Stimulated activated CD8-positive, alpha-beta memory T cell treated with anti-CD3 and anti-CD28 coated beads, Interleukin-15, amount 100 ng/mL, for 4 hours (primary cell): Measurements from ENCODE around the gene POP7.
"Not testable (repeated sequence)": the region's sequence is repeated elsewhere in the genome, so short reads cannot be mapped to it uniquely, and the experiment has no call there.

Experiments
- DNase-seq, 2 donors: peaks; one replicate each; pipeline ENCODE4 v3.0.0-alpha.2; 2020; ENCODE audit warnings: low read depth in 2 of 2

Gene POP7

DNA sequence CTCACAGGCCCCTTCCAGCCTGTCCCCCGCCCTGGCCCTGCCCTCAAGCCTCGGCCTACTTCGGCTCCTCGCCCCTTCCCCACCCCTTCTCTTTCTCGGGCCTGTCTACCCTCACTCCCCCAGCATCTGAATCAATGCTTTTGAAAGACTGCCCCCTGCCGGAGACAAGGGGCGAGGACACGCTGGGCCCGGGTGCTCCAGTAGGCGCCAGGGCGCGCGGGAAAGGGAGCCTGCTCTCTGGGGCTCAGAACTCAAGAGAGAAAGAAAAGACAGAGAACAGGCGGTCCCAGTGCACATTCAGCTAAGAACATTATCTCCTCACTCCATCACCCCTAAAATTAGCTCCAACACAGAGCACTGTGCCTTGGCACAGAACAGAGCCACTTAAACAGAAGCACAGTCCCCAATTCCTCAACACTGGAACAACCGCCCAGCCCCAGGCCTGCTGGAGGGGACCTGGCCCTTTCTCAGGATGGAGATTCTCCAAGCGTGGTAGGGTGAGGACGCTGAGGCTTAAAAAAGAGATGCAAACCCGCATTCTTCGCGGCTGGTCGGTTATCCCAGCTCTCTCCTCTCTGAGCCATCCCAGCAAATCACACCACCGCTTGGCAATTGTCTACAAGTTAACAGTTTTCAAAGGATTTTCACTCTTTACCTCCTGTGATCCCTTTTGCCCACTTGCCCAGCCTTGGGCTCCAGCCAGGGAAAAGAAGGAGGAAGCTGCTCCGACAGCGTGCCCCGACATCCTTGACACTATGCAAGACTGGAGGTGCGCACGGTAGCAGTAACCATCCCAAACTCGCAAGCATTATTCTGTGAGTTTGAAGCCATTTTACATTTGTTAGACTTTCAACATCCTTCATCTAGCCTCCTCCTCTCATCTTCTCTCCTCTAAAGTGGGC lies 14.0 kb upstream of the POP7 start:
- DNase-seq, result peak; percentile 47 to 59

DNA sequence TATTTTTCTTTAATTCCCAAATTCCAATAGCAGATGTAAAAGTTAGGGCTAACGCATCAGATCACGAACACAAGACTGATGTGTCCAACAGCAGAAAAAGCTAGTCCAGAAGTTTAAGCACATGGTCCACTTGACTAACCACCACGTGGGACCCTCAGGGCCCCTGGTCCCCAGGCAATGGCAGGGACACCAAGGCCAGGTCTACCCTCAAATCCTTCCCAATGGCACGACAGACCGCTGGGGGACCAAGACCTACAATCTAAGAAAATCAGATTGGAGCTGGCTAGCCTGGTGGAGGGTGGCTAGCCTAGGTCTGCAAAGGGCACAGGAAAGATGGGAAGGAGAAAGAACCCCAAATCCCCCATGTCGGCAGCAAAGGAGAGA lies 13.4 kb upstream of the POP7 start:
- no peak for DNase-seq

GRCh38 chr7:100693312-100694097 lies 12.4 kb upstream of the POP7 start:
- DNase-seq, result no peak

GRCh38 chr7:100694098-100694745 lies 11.7 kb upstream of the POP7 start, which contains the start of gene GIGYF1:
Gene GIGYF1 (minus strand): TSS chr7:100694250. CDS start chr7:100688238, 6,012 bp downstream.
- DNase-seq, result peak in 1 of 2 donors; percentile 46

DNA sequence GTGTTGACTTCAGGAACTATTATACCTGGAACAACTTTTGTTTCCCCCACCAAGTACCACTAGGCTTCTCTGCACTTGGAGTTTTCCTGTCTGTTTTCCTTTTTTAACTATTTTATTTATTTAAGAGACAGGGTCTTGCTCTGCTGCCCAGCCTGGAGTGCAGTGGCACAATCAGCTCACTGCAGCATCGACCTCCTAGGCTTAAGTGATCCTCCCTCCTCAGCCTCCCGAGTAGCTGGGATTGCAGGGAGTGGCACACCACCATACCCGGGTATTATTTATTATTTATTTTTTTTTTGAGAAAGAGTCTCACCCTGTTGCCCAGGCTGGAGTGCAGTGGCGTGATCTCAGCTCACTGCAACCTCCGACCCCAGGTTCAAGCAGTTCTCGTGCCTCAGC lies 9.8 kb upstream of the POP7 start:
- no peak for DNase-seq

DNA sequence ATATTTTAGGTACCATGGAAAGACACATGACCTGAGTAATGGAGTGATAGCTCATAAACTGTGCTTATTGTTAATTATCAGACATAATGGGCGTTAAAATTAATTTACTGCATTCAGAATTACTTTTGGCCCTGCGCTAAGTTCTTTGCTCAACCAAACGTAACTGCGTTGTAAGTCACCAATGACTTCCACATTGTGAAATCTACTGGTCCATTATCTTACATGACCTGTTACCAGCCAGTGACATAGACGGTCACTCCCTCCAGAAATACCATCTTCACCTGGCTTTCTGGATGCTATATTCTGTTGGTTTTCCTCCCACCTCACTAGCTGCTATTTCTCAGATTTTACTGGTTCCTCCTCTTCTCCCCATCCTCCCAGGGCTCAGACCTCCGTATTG lies 6.9 kb upstream of the POP7 start:
- DNase-seq, result no peak

- DNase-seq, result not testable (repeated sequence)
Measured at GRCh38 chr7:100701089-100701488, 4.8 kb upstream of the POP7 start.

- peak; percentile 54 to 57 for DNase-seq
Measured at GRCh38 chr7:100705320-100705752, 585 bp upstream of the POP7 start.

DNA sequence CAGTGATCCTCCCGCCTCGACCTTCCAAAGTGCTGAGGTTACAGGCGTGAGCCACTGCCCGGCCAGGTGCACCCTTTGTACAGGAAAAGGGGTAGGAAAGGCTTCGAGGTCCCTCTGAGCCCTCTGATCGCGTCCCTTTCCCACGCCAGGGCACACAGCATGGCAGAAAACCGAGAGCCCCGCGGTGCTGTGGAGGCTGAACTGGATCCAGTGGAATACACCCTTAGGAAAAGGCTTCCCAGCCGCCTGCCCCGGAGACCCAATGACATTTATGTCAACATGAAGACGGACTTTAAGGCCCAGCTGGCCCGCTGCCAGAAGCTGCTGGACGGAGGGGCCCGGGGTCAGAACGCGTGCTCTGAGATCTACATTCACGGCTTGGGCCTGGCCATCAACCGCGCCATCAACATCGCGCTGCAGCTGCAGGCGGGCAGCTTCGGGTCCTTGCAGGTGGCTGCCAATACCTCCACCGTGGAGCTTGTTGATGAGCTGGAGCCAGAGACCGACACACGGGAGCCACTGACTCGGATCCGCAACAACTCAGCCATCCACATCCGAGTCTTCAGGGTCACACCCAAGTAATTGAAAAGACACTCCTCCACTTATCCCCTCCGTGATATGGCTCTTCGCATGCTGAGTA lies 871 bp downstream of the POP7 start:
- no peak for DNase-seq

- no peak for DNase-seq
Measured at GRCh38 chr7:100708395-100708794, 2.5 kb downstream of the POP7 start.

- DNase-seq, result no peak
Measured at GRCh38 chr7:100710452-100710851, 4.5 kb downstream of the POP7 start.

GRCh38 chr7:100711369-100711768 lies 5.4 kb downstream of the POP7 start:
- DNase-seq, result no peak

- no peak for DNase-seq
Measured at GRCh38 chr7:100714725-100715124, 8.8 kb downstream of the POP7 start.

- DNase-seq, result not testable (repeated sequence)
Measured at GRCh38 chr7:100717073-100717472, 11.2 kb downstream of the POP7 start.

DNA sequence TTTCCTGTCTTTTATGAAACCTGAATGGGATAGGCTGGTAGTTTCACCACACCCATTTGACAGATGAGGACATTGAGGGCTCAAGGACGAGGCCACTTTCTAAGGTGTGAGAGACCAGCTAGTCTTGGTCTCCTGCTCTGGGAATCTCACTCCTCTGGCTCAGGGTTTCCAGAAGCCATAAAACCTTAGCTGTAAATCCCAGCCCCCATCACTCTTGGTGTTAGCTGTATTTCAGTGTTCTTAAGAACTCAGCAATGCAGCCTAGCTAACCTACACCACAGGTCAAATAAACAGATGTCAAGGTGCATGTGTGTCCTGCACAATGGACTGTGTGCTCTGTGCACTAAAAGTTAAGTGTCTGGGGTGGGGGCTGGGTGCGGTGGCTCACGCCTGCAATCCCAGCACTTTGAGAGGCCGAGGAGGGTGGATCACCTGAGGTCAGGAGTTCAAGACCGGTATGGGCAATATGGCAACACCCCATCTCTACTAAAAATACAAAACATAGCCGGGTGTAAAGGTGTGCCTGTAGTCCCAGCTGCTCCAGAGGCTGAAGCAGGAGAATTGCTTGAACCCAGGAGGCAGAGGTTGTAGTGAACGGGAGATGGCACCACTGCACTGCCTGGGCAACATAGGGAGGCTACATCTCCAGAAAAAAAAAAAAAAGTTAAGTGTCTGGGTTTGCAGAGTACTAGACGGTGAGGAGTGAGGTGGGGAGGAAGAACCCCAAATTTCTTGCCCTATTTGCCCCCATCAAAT lies 13.8 kb downstream of the POP7 start:
- DNase-seq, result no peak

- DNase-seq, result no peak
Measured at GRCh38 chr7:100720279-100720670, 14.4 kb downstream of the POP7 start, which contains the start of gene EPO. Gene EPO (plus strand): TSS chr7:100720468. CDS start chr7:100720981, 513 bp downstream.

- DNase-seq, result no peak
Measured at GRCh38 chr7:100720671-100721504, 15.0 kb downstream of the POP7 start.

DNA sequence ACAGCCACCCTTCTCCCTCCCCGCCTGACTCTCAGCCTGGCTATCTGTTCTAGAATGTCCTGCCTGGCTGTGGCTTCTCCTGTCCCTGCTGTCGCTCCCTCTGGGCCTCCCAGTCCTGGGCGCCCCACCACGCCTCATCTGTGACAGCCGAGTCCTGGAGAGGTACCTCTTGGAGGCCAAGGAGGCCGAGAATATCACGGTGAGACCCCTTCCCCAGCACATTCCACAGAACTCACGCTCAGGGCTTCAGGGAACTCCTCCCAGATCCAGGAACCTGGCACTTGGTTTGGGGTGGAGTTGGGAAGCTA lies 15.5 kb downstream of the POP7 start:
- DNase-seq, result no peak

DNA sequence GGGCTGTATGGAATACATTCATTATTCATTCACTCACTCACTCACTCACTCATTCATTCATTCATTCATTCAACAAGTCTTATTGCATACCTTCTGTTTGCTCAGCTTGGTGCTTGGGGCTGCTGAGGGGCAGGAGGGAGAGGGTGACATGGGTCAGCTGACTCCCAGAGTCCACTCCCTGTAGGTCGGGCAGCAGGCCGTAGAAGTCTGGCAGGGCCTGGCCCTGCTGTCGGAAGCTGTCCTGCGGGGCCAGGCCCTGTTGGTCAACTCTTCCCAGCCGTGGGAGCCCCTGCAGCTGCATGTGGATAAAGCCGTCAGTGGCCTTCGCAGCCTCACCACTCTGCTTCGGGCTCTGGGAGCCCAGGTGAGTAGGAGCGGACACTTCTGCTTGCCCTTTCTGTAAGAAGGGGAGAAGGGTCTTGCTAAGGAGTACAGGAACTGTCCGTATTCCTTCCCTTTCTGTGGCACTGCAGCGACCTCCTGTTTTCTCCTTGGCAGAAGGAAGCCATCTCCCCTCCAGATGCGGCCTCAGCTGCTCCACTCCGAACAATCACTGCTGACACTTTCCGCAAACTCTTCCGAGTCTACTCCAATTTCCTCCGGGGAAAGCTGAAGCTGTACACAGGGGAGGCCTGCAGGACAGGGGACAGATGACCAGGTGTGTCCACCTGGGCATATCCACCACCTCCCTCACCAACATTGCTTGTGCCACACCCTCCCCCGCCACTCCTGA lies 16.7 kb downstream of the POP7 start:
- no peak for DNase-seq
